HG02852 (cell line): ENCODE results near the gene RGL2.

Source experiments
- ATAC-seq: cut with Tn5 transposase; IDR thresholded peaks from one replicate; pipeline ENCODE4 v1.9.1; 2021; ENCODE audit warnings: mild to moderate bottlenecking, moderate library complexity; ENCODE audit not compliant: unreplicated experiment

Gene RGL2

DNA sequence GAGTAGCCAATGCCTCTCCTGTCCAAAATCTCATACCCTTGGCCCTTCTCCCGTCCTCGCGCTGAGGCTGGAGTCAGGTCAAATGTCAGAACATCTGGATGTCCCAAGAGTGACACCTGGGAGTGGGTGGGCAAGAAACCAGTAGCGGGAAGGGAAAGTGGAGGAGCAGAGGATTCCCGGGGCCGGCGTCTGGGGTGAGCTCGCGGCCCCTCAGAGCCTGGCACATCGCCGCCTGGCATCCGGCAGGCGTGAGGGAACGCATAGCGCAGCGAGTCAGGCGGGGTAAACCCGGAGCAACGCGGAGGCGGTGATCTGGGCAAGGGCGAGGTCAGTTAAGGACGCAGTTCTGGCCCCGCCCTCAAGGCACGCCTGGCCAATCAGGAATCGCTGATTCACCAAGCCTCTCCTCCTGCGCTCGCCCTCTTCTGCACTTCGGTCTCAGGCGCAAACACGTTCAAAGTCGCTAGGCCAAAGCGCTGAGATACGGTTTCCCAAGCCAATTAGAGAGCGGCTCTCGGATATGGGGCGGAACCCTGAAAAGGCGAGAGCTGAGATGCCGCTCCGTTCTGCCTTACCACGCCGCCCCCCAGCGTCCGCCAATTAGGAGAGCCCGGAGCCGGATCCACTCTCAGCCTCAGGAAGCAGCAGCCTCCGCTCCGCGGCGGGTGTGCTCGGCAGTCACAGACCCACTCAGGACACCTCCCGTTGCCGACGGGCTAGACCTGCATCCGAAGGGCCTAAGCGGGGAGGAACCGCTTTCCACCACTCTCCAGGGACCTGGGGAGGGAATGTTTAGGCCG is 49.6 kb downstream of the RGL2 start:
- peak; percentile 85 for ATAC-seq

DNA sequence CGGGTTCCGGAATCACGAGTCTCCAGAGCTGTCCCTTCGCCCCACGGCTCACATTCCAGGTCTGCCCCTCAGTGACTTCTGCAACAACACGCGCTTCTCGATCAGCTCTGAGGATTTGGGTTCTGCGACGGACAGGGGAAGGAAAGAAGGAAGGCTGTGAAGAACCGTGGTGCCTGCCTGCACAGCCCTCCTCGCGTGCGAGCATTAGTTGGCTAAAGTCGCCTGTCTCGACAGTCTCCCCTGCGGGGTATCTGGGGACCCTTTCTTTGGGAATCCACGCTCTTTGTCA is 50.2 kb downstream of the RGL2 start:
- no peak for ATAC-seq

DNA sequence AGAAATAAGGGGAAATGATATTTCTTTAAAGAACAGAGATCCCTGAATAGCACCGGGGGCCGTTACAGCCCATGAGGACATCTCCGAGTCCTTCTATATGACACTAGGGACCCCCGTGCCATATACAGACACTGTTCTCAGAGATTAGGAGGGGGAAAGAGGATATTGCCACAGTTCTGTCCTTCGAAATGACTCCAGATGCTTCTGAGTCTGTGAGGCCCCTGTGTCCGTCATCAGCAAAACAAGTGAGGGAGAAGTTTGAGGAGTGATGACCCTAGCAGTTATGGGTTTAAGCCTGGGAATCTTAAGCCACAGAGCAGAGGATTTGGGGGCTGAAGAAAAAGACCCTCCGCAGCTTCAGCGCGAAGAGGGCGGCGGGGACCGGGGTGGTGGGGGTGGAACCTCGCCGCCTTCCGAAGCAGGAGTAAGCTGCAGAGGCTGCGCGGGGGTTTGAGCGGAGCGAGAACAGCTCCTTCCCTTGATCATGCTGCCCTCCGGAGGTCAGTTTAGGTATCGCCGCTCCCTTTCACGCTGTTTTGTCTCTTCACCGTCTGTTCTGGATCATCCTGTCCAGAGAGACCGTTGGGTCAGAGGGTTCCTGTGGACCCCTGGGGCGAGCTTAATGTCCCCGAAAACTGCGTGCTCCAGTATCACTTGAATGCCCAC is 50.6 kb downstream of the RGL2 start:
- ATAC-seq: peak; percentile 35

DNA sequence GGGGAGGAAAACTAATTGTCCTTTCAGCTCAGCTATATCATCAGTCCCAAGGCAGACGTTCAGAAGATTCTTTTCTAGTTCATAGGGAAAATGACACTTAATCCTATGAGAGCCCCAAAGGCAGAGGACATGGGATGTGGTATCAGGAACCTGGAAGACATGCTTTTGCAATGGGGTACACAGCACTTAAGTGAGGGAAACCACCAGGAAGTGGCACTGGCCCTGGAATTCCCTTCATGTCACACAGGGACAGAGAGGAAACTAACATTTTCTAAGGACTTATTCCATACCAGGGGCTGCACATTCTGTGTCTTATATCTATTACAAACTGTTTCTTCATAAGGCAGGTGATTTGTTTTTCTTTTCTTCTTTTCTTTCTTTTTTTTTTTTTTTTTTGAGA is 55.3 kb downstream of the RGL2 start:
- no peak for ATAC-seq

DNA sequence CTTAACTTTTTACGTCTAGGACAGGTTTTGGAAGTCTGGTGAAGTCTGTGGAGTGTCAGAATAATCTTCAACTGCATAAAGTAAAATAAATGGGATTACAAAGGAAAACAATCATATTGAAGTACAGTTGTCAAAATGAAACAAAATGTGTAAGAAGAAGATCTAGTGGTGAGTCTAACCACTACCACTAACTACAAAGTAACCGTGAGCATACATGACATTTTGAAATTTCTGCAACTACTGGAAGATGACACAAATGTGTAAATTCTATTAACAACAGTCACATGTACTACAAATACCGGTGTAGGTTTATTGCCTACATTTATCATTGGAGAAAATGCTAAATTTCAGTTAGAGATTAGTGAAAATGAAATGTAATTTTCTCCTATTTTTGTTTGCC is 56.8 kb downstream of the RGL2 start:
- ATAC-seq: no peak
